ENCODE results near the gene ERC1.

DNA sequence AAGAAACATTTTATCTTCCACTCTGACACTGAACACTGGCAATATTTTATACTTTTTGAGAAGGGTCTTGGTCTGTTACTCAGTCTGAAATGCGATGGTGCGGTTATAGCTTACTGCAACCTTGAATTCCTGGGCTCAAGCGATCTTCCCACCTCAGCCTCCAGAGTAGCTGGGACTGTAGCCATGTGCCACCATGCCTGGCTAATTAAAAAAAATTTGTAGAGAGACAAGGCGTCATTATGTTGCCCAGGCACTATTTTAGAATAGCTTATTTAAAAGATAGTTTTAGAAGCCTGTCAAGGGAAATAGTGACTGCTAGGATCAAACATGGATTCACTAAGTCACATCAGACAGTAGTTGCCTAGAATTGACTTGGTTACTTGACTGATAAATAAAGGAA is 5.9 kb downstream of the ERC1 start:
- TF ChIP-seq, protein P1, sequence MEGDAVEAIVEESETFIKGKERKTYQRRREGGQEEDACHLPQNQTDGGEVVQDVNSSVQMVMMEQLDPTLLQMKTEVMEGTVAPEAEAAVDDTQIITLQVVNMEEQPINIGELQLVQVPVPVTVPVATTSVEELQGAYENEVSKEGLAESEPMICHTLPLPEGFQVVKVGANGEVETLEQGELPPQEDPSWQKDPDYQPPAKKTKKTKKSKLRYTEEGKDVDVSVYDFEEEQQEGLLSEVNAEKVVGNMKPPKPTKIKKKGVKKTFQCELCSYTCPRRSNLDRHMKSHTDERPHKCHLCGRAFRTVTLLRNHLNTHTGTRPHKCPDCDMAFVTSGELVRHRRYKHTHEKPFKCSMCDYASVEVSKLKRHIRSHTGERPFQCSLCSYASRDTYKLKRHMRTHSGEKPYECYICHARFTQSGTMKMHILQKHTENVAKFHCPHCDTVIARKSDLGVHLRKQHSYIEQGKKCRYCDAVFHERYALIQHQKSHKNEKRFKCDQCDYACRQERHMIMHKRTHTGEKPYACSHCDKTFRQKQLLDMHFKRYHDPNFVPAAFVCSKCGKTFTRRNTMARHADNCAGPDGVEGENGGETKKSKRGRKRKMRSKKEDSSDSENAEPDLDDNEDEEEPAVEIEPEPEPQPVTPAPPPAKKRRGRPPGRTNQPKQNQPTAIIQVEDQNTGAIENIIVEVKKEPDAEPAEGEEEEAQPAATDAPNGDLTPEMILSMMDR (IDR thresholded peaks at IDR 0.05 in 2 of 3, conservative IDR thresholded peaks at IDR 0.05 in 1 of 3; ENCODE audit: insufficient read depth in 2 of 3, low read depth in 1 of 3, low read length in 3 of 3) = no peak
- TF ChIP-seq SNRNP70 (optimal IDR thresholded peaks at IDR 0.05; ENCODE audit: low read depth, low read length) (no peak), SRF (CRISPR knock-in tag; IDR thresholded peaks at IDR 0.05) (no peak), NUFIP1 (IDR thresholded peaks at IDR 0.05; ENCODE audit: partially characterized antibody) (no peak), ZFP36 (IDR thresholded peaks at IDR 0.05; ENCODE audit: low read depth, low read length, partially characterized antibody) (no peak), ADNP (tag; IDR thresholded peaks at IDR 0.05) (no peak)
- TF ChIP-seq, protein P2, sequence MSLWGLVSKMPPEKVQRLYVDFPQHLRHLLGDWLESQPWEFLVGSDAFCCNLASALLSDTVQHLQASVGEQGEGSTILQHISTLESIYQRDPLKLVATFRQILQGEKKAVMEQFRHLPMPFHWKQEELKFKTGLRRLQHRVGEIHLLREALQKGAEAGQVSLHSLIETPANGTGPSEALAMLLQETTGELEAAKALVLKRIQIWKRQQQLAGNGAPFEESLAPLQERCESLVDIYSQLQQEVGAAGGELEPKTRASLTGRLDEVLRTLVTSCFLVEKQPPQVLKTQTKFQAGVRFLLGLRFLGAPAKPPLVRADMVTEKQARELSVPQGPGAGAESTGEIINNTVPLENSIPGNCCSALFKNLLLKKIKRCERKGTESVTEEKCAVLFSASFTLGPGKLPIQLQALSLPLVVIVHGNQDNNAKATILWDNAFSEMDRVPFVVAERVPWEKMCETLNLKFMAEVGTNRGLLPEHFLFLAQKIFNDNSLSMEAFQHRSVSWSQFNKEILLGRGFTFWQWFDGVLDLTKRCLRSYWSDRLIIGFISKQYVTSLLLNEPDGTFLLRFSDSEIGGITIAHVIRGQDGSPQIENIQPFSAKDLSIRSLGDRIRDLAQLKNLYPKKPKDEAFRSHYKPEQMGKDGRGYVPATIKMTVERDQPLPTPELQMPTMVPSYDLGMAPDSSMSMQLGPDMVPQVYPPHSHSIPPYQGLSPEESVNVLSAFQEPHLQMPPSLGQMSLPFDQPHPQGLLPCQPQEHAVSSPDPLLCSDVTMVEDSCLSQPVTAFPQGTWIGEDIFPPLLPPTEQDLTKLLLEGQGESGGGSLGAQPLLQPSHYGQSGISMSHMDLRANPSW (CRISPR knock-in tag; IDR thresholded peaks at IDR 0.05) = no peak

All from K562 (cell line).